Tibial nerve (tissue), 4 donors: ENCODE measurements around the gene NELL2.

ENCODE experiments used
- CTCF ChIP-seq, 5 experiments: fragments of 200-600 bp in 3 of 5; fragments of 450-650 bp in 2 of 5; sonication (generic) in 3 of 5; IDR thresholded peaks; one replicate each; pipeline ENCODE4 v1.5.1; 2016 to 2019; ENCODE audit warnings: antibody characterized with exemption in 5 of 5, mild to moderate bottlenecking in 3 of 5, moderate library complexity in 2 of 5
- EP300 ChIP-seq, 2 donors: sonication (generic); formaldehyde crosslinking; IDR thresholded peaks; one replicate each; pipeline ENCODE4 v1.6.1; 2017; ENCODE audit warnings: antibody characterized with exemption in 2 of 2, mild to moderate bottlenecking in 1 of 2
- POLR2A ChIP-seq, 2 donors: fragments of 450-650 bp; IDR thresholded peaks; one replicate each; pipeline ENCODE4 v1.6.1; 2017; ENCODE audit warnings: antibody characterized with exemption in 2 of 2, mild to moderate bottlenecking in 2 of 2, moderate library complexity in 2 of 2

- TF ChIP-seq CTCF (IDR thresholded peaks at IDR 0.05) (no peak), EP300 (IDR thresholded peaks at IDR 0.05) (no peak), POLR2A (IDR thresholded peaks at IDR 0.05) (no peak)
These were observed 104.6 kb downstream of the NELL2 start for GRCh38 chr12:44771485-44772021.
